NCI-H748 (cell line): ENCODE data around the gene DNAJC24.

Experiments used
- DNase-seq: peaks from one replicate; lab custom pipeline; 2025; ENCODE audit not compliant: unreplicated experiment; lab: John Stamatoyannopoulos, UW

The DNAJC24 gene

DNA sequence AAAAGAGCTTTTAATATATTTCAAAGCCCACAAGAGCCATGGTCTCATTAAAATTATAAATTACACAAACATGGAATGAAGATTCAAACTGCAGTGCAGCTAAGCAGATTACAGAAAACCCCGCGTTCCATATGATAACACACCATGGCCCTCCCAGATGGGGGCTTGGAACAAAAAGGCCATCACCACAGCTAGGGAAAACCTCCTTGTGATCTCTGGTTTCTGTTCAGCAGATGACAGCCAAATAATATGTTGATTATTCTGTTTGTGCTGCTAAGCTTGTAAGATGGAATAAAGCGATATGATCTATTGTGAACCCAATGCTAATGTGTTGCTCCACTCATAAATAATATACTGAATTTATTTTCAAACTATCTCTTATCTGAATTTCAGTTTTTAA, 111.3 kb downstream of the DNAJC24 start:
- peak; percentile 4 for DNase-seq
